Stimulated activated CD8-positive, alpha-beta memory T cell treated with anti-CD3 and anti-CD28 coated beads, Interleukin-12 subunit alpha, Interleukin-12 subunit beta, amount 100 ng/mL, for 24 hours (primary cell): Measurements from ENCODE around the gene WSB1.

Experiments used
- DNase-seq: peaks from one replicate; pipeline ENCODE4 v3.0.0-alpha.2; 2020; ENCODE audit errors: extremely low read depth

WSB1 gene

GRCh38 chr17:27280527-27280926 lies 13.4 kb upstream of the WSB1 start:
- no peak for DNase-seq

GRCh38 chr17:27281438-27281837 lies 12.5 kb upstream of the WSB1 start:
- no peak for DNase-seq

- no peak for DNase-seq
Measured at GRCh38 chr17:27282054-27282551, 11.8 kb upstream of the WSB1 start.

DNA sequence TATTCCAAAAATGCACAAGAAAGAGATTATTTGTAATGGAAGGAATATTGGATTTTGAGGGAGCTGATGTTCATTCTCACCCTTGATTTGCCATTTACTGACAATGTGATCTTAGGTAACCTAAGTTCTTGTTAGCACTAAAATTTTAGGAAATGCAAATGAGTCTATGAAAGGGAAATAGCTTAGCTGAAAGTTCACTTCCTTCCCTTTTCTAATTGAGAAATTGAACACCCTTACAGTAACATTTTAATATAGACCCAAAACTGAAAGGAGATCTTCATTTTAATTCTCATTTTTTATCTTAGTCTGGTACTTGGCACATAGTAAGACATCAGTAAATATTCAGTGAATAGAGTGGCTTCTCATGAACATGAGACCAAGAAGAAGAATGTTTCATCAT lies 10.9 kb upstream of the WSB1 start:
- DNase-seq = no peak

GRCh38 chr17:27283751-27284150 lies 10.2 kb upstream of the WSB1 start:
- no peak for DNase-seq

DNA sequence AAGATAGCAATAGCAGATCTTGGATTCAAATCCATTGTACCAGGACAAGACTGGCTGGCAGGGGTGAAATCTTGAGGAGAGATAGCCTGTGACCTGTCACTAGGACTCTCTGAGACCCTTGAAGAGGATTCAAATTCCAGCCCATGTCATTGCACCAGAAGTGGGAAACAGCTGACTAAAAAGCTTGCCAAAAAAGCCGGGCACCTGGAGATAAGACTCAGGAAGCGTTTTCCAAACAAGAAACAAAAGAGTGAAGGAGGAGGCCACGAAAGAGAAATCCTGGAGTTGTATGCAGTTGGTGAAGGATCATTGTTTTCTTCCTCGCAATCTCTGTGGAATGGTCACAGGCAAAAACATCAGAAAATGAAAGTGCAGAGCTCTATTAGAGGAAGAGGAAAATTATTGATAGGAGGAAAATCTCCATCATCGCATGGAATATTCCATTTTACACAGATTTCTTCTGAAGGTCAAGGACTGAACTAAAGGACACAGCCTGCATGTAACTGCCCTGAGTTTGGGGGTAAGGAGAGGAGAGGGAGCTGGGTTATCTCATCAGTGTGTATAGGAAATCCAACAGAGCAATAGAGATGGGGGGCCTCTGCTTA lies 9.0 kb upstream of the WSB1 start:
- DNase-seq = no peak

DNA sequence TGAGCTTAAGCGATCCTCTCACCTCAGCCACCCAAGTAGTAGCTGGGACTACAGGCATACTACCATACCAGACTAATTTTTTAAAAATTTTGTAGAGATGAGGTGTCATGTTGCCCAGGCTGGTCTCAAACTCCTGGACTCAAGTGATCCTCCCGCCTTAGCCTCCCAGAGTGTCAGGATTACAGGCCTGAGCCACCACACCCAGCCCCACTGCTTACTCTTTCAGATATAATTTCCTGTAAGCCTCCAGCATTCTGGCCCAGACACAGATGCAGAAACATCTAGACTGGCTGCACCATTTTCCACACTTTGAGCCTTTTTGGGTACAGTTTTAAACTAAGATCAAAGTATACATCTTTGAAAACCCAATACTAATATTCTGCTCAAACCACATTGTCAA lies 8.4 kb upstream of the WSB1 start:
- no peak for DNase-seq

DNA sequence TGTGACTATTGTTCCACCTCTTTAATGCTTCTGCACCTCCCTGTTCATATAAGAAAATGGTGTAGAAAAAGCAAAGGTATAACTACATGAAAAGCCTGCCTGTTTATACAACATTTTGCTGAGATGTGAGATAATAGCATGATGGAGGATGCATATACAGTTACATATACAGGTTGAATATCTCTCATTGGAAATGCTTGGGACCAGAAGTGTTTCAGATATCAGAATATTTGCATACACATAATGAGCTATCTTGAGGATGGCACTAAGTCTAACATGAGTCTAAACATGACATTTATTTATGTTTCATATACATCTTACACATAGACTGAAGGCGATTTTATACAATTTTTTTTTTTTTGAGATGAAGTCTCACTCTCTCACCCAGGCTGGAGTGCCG lies 5.7 kb upstream of the WSB1 start:
- no peak for DNase-seq

GRCh38 chr17:27289856-27290255 lies 4.1 kb upstream of the WSB1 start:
- no peak for DNase-seq

- DNase-seq = no peak
Measured at GRCh38 chr17:27290916-27291598, 2.9 kb upstream of the WSB1 start.

DNA sequence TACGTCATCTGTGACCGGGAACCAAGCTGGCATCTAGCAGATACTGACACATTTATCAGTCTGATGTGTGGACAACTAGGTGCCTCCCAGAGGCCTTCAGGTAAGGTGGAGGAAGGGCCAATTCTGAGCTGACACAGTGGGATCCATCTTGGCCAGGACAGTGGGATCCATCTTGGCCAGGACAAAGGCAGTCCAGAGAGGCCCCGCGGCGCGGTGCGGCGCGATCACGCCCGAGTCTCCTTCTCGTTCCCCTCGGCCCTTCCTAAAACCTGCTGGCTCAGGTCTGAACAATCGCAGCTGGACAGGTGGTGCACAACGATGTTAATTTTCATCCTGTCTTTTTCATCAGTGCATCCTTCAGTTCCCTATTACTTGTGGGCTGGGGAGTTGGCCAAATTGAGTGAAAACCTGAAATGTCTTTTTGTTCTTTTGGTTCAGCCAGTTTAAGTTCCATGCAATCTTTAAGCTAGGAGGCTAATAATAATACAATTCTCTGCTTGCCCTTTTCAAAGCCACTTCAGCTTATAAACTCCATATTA lies 486 bp upstream of the WSB1 start:
- no peak for DNase-seq

- no peak for DNase-seq
Measured at GRCh38 chr17:27294689-27295630, 1.0 kb downstream of the WSB1 start.

- DNase-seq = no peak
Measured at GRCh38 chr17:27295945-27296344, 2.0 kb downstream of the WSB1 start.

GRCh38 chr17:27296428-27296979 lies 2.6 kb downstream of the WSB1 start:
- no peak for DNase-seq

DNA sequence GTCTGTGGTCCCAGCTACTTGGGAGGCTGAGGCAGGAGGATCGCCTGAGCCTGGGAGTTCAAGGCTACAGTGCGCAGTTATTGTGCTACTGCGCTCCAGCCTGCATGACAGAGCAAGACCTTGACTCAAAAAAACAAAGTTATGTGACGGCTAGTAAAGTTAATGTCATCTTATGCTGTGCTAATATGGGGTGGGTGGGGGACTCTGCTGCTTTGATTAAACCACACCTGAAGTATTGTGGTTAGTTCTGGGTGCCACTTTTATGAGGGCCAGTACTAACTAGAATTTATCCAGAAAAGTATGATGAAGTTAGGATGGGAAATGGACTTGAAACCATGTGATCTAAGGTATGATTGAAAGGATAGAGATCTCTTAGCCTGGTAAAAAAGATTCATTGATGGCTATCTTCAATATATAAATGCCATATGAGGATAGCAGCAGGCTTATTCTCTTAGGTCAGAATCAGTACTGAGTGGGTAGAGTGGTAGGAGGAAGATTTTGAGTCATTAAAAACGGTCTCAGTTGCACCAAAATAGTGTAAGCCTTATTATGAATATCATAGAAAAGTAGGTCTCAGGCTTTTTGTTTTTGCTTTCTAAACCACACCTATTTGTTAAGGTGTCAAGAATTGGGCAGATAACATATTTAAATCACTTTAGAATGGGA lies 5.6 kb downstream of the WSB1 start:
- no peak for DNase-seq

GRCh38 chr17:27303734-27304133 lies 9.8 kb downstream of the WSB1 start:
- DNase-seq = no peak

- no peak for DNase-seq
Measured at GRCh38 chr17:27306276-27306835, 12.4 kb downstream of the WSB1 start.

DNA sequence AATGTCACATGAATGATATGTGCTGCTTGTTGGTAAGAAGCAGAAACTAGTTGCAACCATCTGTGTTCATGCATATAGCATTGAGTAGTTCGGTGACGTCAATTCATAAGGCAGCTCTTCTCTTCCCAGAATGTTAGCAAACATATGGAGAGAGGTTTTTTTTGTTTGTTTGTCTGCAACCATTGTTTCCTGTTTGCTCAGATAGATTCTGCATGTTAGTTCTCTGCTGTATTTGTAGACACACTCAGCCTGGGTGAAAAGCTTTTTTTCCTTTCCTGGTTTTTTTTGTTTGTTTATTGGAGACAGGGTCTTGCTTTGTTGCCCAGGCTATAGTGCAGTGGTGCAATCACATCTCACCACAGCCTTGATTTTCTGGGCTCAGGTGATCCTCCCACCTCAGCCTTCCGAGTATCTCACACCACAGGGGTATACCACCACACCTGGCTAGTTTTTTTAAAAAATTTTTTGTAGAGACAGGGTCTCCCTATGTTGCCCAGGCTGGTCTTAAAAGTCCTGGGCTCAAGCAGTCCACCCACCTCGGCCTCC lies 16.7 kb downstream of the WSB1 start:
- no peak for DNase-seq

GRCh38 chr17:27313301-27313700 lies 19.4 kb downstream of the WSB1 start:
- DNase-seq = no peak

GRCh38 chr17:27315322-27315721 lies 21.4 kb downstream of the WSB1 start:
- DNase-seq = no peak
